PC-3 (cell line): ENCODE results near the gene CSNK1G1. TPM values are rescaled to one million over a fixed set of nuclear protein-coding genes. Genes with fewer than 3 reads are reported as not detected.

Source experiments
- ATAC-seq: fragments of 200-7000 bp; cut with Tn5 transposase; 2 replicates; pipeline ENCODE4 v1.9.1; 2020; ENCODE audit warnings: mild to moderate bottlenecking, moderate library complexity
- BruUV-seq: library from RNA; stranded (reverse); fragments of 400-500 nt; replicated peaks from 2 replicates; lab custom pipeline; 2021; lab: Mats Ljungman, UMichigan
- CTCF ChIA-PET: fragments of 300-600 bp; sonication (Branson Sonifier 250); formaldehyde crosslinking; loops from one replicate; lab custom pipeline; 2022; ENCODE audit warnings: antibody characterized with exemption; lab: Charles Lee
- POLR2A ChIA-PET: fragments of 300-600 bp; sonication (Branson Sonifier 250); formaldehyde crosslinking; loops from one replicate; lab custom pipeline; 2022; ENCODE audit warnings: antibody characterized with exemption; ENCODE audit not compliant: unreplicated experiment; lab: Charles Lee
- DNase-seq: peaks from one replicate; pipeline ENCODE4 v3.0.0-alpha.2; 2015
- H2AFZ ChIP-seq: fragments of 300-600 bp; sonication (generic); 2 replicates; pipeline ENCODE4 v1.6.0; 2016; ENCODE audit warnings: antibody characterized with exemption, low read length
- H3F3A ChIP-seq: fragments of 300-600 bp; sonication (generic); one replicate; pipeline ENCODE4 v1.6.0; 2017; ENCODE audit warnings: antibody characterized with exemption, low read length, control low read depth, mild to moderate bottlenecking; ENCODE audit not compliant: unreplicated experiment
- H3K27ac ChIP-seq: fragments of 300-600 bp; sonication (generic); 2 replicates; pipeline ENCODE4 v1.5.1; 2016; ENCODE audit warnings: mild to moderate bottlenecking, low read length
- H3K27me3 ChIP-seq: fragments of 300-600 bp; sonication (generic); 2 replicates; pipeline ENCODE4 v1.6.1; 2016; ENCODE audit warnings: low read length, mixed read lengths
- H3K36me3 ChIP-seq: fragments of 300-600 bp; sonication (generic); 2 replicates; pipeline ENCODE4 v1.6.1; 2016; ENCODE audit warnings: low read depth, mixed run types, low read length, mixed read lengths
- H3K4me1 ChIP-seq: fragments of 300-600 bp; sonication (generic); 2 replicates; pipeline ENCODE4 v1.5.1; 2016; ENCODE audit warnings: low read length; ENCODE audit not compliant: insufficient read depth
- H3K4me2 ChIP-seq: fragments of 300-600 bp; sonication (generic); 2 replicates; pipeline ENCODE4 v1.6.0; 2016; ENCODE audit warnings: low read length
- H3K4me3 ChIP-seq: fragments of 300-600 bp; sonication (generic); 2 replicates; pipeline ENCODE4 v1.5.1; 2016; ENCODE audit warnings: mild to moderate bottlenecking, low read length, mixed read lengths
- H3K79me2 ChIP-seq: fragments of 300-600 bp; sonication (generic); 2 replicates; pipeline ENCODE4 v1.6.1; 2017; ENCODE audit warnings: low read length, mixed read lengths
- H3K9ac ChIP-seq: fragments of 300-600 bp; sonication (generic); 2 replicates; pipeline ENCODE4 v1.6.0; 2016; ENCODE audit warnings: mild to moderate bottlenecking, low read length
- H3K9me2 ChIP-seq: fragments of 300-600 bp; sonication (generic); replicated peaks from 2 replicates; pipeline ENCODE4 v1.6.1; 2016; ENCODE audit warnings: mixed run types, low read length, mixed read lengths
- H3K9me3 ChIP-seq: fragments of 300-600 bp; sonication (generic); 2 replicates; pipeline ENCODE4 v1.6.1; 2016; ENCODE audit warnings: low read length, mixed read lengths
- H4K20me1 ChIP-seq: fragments of 300-600 bp; sonication (generic); 2 replicates; pipeline ENCODE4 v1.6.1; 2016; ENCODE audit warnings: low read length, mixed read lengths
- EZH2 ChIP-seq: fragments of 300-600 bp; sonication (generic); IDR thresholded peaks from one replicate; pipeline ENCODE4 v1.6.1; 2017; ENCODE audit warnings: antibody characterized with exemption, mild to moderate bottlenecking, low read length; ENCODE audit not compliant: unreplicated experiment
- EZH2phosphoT487 ChIP-seq: fragments of 300-600 bp; sonication (generic); IDR thresholded peaks from 2 replicates; pipeline ENCODE4 v1.6.1; 2018; ENCODE audit warnings: mild to moderate bottlenecking, antibody characterized with exemption, low read length, borderline replicate concordance
- intact Hi-C: fragments of 100-400 bp; cut with micrococcal nuclease; formaldehyde crosslinking; loops from 2 replicates; pipeline ENCODE4 v1.9.0; 2023
- total RNA-seq: library from RNA; depleted of rRNA; stranded (reverse); fragments of >200 nt; gene quantifications from 2 replicates; pipeline ENCODE4 v1.2.3, GENCODE V29; 2014
- TF ChIP-seq, protein P1 (sequence below): fragments of 300-600 bp; sonication (generic); conservative IDR thresholded peaks from 2 replicates; pipeline ENCODE4 v1.5.1; 2017; ENCODE audit warnings: antibody characterized with exemption, low read depth, mild to moderate bottlenecking, low read length

The CSNK1G1 gene
- total RNA-seq, 1 experiment from 2014 or later: 9.8 TPM

DNA sequence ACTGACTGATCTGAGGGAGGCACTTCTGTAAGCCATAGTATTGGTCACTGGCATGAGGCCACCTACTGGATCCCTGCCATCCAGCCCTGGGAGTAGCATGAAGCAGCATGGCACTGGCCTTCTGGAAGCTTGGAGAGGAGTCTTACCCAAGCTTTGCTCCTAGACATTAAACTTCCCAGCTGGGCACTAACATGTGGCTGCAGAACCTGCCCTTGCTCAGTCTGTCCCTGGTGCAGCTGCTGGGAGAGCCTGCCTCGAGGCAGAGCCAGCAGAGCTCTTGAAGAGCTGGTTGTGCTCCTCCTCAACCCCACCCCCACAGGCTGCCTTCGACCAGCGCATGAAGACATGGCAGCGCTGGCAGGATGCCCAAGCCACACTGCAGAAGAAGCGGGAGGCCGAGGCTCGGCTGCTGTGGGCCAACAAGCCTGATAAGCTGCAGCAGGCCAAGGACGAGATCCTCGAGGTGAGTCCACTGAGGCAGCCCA is 221.6 kb downstream of the CSNK1G1 start:
- Histone ChIP-seq H3F3A (no peaks in the 10 kb centered on the region), H3K79me2 (no peaks in the 10 kb centered on the region), H3K9me2 (no peaks in the 10 kb centered on the region), H3K27ac (no peak overlapping the region), H3K9me3 (no peaks in the 10 kb centered on the region), H2AFZ (no peak overlapping the region), H3K4me2 (no peak overlapping the region), H3K27me3 (no peaks in the 10 kb centered on the region), H3K4me3 (no peak overlapping the region), H3K36me3 (peaks cover 20% of the 10 kb centered on the region), H4K20me1 (no peaks in the 10 kb centered on the region), H3K9ac (no peak overlapping the region), H3K4me1 (no peaks in the 10 kb centered on the region)
- BruUV-seq: no TSS peak
- POLR2A ChIA-PET: no interaction called here
- TF ChIP-seq, protein P1, sequence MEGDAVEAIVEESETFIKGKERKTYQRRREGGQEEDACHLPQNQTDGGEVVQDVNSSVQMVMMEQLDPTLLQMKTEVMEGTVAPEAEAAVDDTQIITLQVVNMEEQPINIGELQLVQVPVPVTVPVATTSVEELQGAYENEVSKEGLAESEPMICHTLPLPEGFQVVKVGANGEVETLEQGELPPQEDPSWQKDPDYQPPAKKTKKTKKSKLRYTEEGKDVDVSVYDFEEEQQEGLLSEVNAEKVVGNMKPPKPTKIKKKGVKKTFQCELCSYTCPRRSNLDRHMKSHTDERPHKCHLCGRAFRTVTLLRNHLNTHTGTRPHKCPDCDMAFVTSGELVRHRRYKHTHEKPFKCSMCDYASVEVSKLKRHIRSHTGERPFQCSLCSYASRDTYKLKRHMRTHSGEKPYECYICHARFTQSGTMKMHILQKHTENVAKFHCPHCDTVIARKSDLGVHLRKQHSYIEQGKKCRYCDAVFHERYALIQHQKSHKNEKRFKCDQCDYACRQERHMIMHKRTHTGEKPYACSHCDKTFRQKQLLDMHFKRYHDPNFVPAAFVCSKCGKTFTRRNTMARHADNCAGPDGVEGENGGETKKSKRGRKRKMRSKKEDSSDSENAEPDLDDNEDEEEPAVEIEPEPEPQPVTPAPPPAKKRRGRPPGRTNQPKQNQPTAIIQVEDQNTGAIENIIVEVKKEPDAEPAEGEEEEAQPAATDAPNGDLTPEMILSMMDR: no peak
- TF ChIP-seq EZH2 (no peak), EZH2phosphoT487 (no peak)
- ATAC-seq: no peak
- CTCF ChIA-PET: no interaction called here
- peak; percentile 13 for DNase-seq
- intact Hi-C loops: no loop called here

DNA sequence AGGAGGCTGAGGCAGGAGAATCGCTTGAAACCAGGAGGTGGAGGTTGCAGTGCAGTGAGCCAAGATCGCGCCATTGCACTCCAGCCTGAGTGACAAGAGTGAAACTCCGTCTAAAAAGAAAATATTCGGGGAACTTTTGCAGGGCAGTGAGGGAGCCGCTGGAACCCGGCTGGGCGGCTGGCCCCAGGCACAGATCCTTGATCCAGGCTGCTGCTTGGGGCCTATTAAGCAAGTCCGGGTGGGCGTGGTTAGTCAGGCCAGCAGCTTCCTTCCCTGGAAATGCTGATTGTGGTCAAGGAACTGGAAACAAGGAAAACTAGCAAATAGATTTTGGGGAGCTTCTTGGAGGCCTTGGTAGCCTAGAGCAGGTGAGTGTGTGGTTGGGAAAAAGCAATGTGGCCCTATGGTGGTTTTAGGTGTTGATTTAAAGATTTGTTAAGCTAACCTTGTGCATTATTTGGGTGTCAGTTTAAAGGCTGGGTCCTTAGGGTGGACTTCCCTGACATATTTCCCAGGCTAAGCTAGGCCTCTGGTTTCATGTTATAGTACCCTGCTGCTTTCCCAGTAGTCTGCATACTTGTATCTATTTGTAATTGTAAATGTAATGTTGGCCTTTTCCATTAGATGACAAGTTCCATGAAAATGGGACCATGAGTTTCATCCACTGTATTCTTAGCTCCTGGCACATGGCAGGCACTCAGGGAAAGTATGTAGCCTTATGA is 222.2 kb downstream of the CSNK1G1 start:
- Histone ChIP-seq H3K4me1 (no peaks in the 10 kb centered on the region), H4K20me1 (no peaks in the 10 kb centered on the region), H3K9me2 (no peaks in the 10 kb centered on the region), H3K9me3 (no peaks in the 10 kb centered on the region), H3K27ac (no peak overlapping the region), H3K4me3 (no peak overlapping the region), H3F3A (no peaks in the 10 kb centered on the region), H2AFZ (no peak overlapping the region), H3K36me3 (peaks cover 20% of the 10 kb centered on the region), H3K9ac (no peak overlapping the region), H3K27me3 (no peaks in the 10 kb centered on the region), H3K4me2 (no peak overlapping the region), H3K79me2 (no peaks in the 10 kb centered on the region)
- ATAC-seq: no peak
- no peak for DNase-seq
- intact Hi-C loops: no loop called here
- CTCF ChIA-PET: no interaction called here
- no TSS peak for BruUV-seq
- TF ChIP-seq EZH2phosphoT487 (no peak), EZH2 (no peak)
- TF ChIP-seq, protein P1: no peak
- POLR2A ChIA-PET: no interaction called here

DNA sequence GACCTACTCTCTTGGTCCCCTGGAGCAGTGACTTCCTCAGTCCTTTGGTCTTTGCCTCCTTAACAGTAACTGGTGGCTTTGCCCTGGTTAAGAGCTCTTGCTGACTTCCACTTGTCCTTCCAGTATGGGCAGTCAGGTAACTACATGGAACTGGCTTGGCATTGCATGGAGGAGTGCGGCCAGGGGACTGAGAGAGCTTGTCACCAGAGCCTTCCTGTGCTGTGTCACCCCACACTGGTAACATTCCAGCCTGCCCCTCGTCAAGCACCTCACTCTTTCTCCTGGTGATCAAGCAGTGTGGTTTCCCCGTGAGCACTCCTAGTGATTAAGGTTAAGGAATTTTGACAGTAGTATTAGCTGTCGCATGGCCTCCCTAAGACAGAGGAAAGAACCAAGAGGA is 223.8 kb downstream of the CSNK1G1 start:
- no TSS peak for BruUV-seq
- DNase-seq: no peak
- no peaks in the 10 kb centered on the region for H3K9me3 ChIP-seq

More for the DNA sequence above, 223.8 kb downstream of the CSNK1G1 start:
- H3K79me2 ChIP-seq: no peaks in the 10 kb centered on the region
- ATAC-seq: no peak
- no peak overlapping the region for H3K4me3 ChIP-seq
- no peaks in the 10 kb centered on the region for H3K27me3 ChIP-seq
- no peaks in the 10 kb centered on the region for H3F3A ChIP-seq
- no peaks in the 10 kb centered on the region for H3K9me2 ChIP-seq
- H4K20me1 ChIP-seq: no peaks in the 10 kb centered on the region
- intact Hi-C loops: no loop called here
- ChIA-PET POLR2A (no interaction called here), CTCF (no interaction called here)
- H2AFZ ChIP-seq: no peak overlapping the region
- no peaks in the 10 kb centered on the region for H3K4me1 ChIP-seq
- H3K9ac ChIP-seq: no peak overlapping the region
- H3K27ac ChIP-seq: no peak overlapping the region
- H3K4me2 ChIP-seq: no peak overlapping the region
- peaks cover 34% of the 10 kb centered on the region for H3K36me3 ChIP-seq
- TF ChIP-seq, protein P1: no peak
- TF ChIP-seq EZH2 (no peak), EZH2phosphoT487 (no peak)
